Measurements from ENCODE around the gene VPS45. TPM values are rescaled to one million over a fixed set of nuclear protein-coding genes. Genes with fewer than 3 reads are reported as not detected.
A peak's percentile ranks its signal among the peaks of the same experiment; 100 is the strongest.
"Not testable (repeated sequence)": the region's sequence is repeated elsewhere in the genome, so short reads cannot be mapped to it uniquely, and the experiment has no call there.

The VPS45 gene
- total and polyA plus RNA-seq, 4 donors: 7.7 to 24.2 (median 14.1) TPM

- Histone ChIP-seq H3K36me3 (ENCODE audit: control insufficient read depth in 4 of 4, insufficient read depth in 3 of 4, low read depth in 1 of 4, low read length in 3 of 4) (peaks cover 0 to 2% (median 0%) of the 10 kb centered on the region in 4 donors), H3K9ac (ENCODE audit: low read depth in 1 of 2, low read length in 2 of 2) (no peak overlapping the region), H3K4me1 (ENCODE audit: control insufficient read depth in 4 of 4, insufficient read depth in 4 of 4, low read length in 3 of 4) (no peaks in the 10 kb centered on the region), H3K4me3 (ENCODE audit: low read depth in 1 of 3, low read length in 3 of 3) (no peak overlapping the region), H3K27me3 (ENCODE audit: control insufficient read depth in 4 of 4, insufficient read depth in 4 of 4, low read length in 3 of 4) (no peaks in the 10 kb centered on the region), H3K9me3 (ENCODE audit: control insufficient read depth in 4 of 4, low read length in 3 of 4) (no peaks in the 10 kb centered on the region), H3K27ac (ENCODE audit: low read depth in 1 of 2, low read length in 2 of 2) (no peak overlapping the region)
- TF ChIP-seq ZBTB33 (IDR thresholded peaks at IDR 0.05): no peak
- no peak for TF ChIP-seq HNF4G (IDR thresholded peaks at IDR 0.05)
- TF ChIP-seq ATF3 (IDR thresholded peaks at IDR 0.05): no peak
- TF ChIP-seq RXRA (IDR thresholded peaks at IDR 0.05): no peak
- no peak for TF ChIP-seq RAD21 (IDR thresholded peaks at IDR 0.05)
- no peak for TF ChIP-seq JUND (IDR thresholded peaks at IDR 0.05)
- no peak for TF ChIP-seq HNF4A (conservative IDR thresholded peaks at IDR 0.05)
- no peak for TF ChIP-seq MAX (IDR thresholded peaks at IDR 0.05)
- no peak for DNase-seq (ENCODE audit: low spot score)
Observed at GRCh38 chr1:150142083-150142482, 74.5 kb downstream of the VPS45 start.

- no peak for DNase-seq (ENCODE audit: low spot score)
- TF ChIP-seq TAF1 (conservative IDR thresholded peaks at IDR 0.05): no peak
- TF ChIP-seq NR2F2 (IDR thresholded peaks at IDR 0.05): peak; percentile 47
- Histone ChIP-seq H3K9ac (ENCODE audit: low read depth in 1 of 2, low read length in 2 of 2) (no peak overlapping the region), H3K4me1 (ENCODE audit: control insufficient read depth in 4 of 4, insufficient read depth in 4 of 4, low read length in 3 of 4) (peaks cover 0 to 5% (median 0%) of the 10 kb centered on the region in 4 donors), H3K36me3 (ENCODE audit: control insufficient read depth in 4 of 4, insufficient read depth in 3 of 4, low read depth in 1 of 4, low read length in 3 of 4) (peaks cover 0 to 2% (median 0%) of the 10 kb centered on the region in 4 donors), H3K4me3 (ENCODE audit: low read depth in 1 of 3, low read length in 3 of 3) (no peak overlapping the region), H3K27ac (ENCODE audit: low read depth in 1 of 2, low read length in 2 of 2) (no peak overlapping the region), H3K27me3 (ENCODE audit: control insufficient read depth in 4 of 4, insufficient read depth in 4 of 4, low read length in 3 of 4) (no peaks in the 10 kb centered on the region), H3K9me3 (ENCODE audit: control insufficient read depth in 4 of 4, low read length in 3 of 4) (no peaks in the 10 kb centered on the region)
- 79% methylated on average over 5 of the region's 5 CpGs for WGBS
Observed at GRCh38 chr1:150144606-150145005, 77.0 kb downstream of the VPS45 start.

GRCh38 chr1:150146016-150146415 lies 78.4 kb downstream of the VPS45 start:
- not testable (repeated sequence) for H3K27ac ChIP-seq (ENCODE audit: low read depth in 1 of 2, low read length in 2 of 2); H3K27me3 ChIP-seq (ENCODE audit: control insufficient read depth in 4 of 4, insufficient read depth in 4 of 4, low read length in 3 of 4); H3K9me3 ChIP-seq (ENCODE audit: control insufficient read depth in 4 of 4, low read length in 3 of 4); DNase-seq (ENCODE audit: low spot score); H3K36me3 ChIP-seq (ENCODE audit: control insufficient read depth in 4 of 4, insufficient read depth in 3 of 4, low read depth in 1 of 4, low read length in 3 of 4); H3K4me3 ChIP-seq (ENCODE audit: low read depth in 1 of 3, low read length in 3 of 3); H3K9ac ChIP-seq (ENCODE audit: low read depth in 1 of 2, low read length in 2 of 2); H3K4me1 ChIP-seq (ENCODE audit: control insufficient read depth in 4 of 4, insufficient read depth in 4 of 4, low read length in 3 of 4)
- 82% methylated on average over 5 of the region's 5 CpGs for WGBS

- Histone ChIP-seq H3K4me1 (ENCODE audit: control insufficient read depth in 4 of 4, insufficient read depth in 4 of 4, low read length in 3 of 4) (peaks cover 0 to 5% (median 0%) of the 10 kb centered on the region in 4 donors), H3K4me3 (ENCODE audit: low read depth in 1 of 3, low read length in 3 of 3) (no peak overlapping the region), H3K9ac (ENCODE audit: low read depth in 1 of 2, low read length in 2 of 2) (no peak overlapping the region), H3K36me3 (ENCODE audit: control insufficient read depth in 4 of 4, insufficient read depth in 3 of 4, low read depth in 1 of 4, low read length in 3 of 4) (peaks cover 0 to 2% (median 0%) of the 10 kb centered on the region in 4 donors), H3K27me3 (ENCODE audit: control insufficient read depth in 4 of 4, insufficient read depth in 4 of 4, low read length in 3 of 4) (no peaks in the 10 kb centered on the region), H3K27ac (ENCODE audit: low read depth in 1 of 2, low read length in 2 of 2) (no peak overlapping the region), H3K9me3 (ENCODE audit: control insufficient read depth in 4 of 4, low read length in 3 of 4) (no peaks in the 10 kb centered on the region)
- DNase-seq (ENCODE audit: low spot score): no peak
- WGBS: 86% methylated on average over 10 of the region's 10 CpGs
- TF ChIP-seq HNF4G (IDR thresholded peaks at IDR 0.05): no peak
- no peak for TF ChIP-seq FOXA2 (IDR thresholded peaks at IDR 0.05)
- TF ChIP-seq RXRA (IDR thresholded peaks at IDR 0.05): no peak
- no peak for TF ChIP-seq MAX (IDR thresholded peaks at IDR 0.05)
- TF ChIP-seq SP1 (IDR thresholded peaks at IDR 0.05): no peak
- no peak for TF ChIP-seq REST (IDR thresholded peaks at IDR 0.05)
- TF ChIP-seq EGR1 (IDR thresholded peaks at IDR 0.05; ENCODE audit: low read depth in 2 of 2): no peak
- no peak for TF ChIP-seq ATF3 (IDR thresholded peaks at IDR 0.05)
- no peak for TF ChIP-seq RAD21 (IDR thresholded peaks at IDR 0.05)
- no peak for TF ChIP-seq YY1 (IDR thresholded peaks at IDR 0.05)
Observed at GRCh38 chr1:150146849-150147542, 79.4 kb downstream of the VPS45 start.
